ENCODE results near the gene FNBP1.

The FNBP1 gene

DNA sequence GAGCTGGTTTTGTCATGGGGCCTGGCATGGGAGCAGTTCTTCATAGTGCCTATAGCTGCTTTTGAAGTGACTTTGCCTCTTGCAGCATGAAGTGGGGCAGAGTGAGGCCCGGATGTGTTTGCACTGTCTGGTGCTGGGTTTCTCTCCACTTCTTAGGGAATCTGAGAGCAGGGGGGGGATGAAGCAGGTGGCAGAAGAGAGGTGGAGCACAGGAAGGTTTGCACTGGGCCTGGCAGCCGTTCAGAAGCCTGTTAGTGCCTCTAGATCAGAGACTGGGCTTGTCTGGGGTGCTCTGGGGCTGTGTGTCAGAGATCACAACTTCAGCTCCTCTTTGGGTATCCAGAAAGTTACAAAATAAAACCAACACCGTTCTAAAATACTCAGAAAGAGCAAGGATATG, 189.4 kb downstream of the FNBP1 start:
- Histone ChIP-seq H3K27ac (ENCODE audit: extremely low read depth, low read depth, low read length) (no peak overlapping the region), H3K9me3 (ENCODE audit: control insufficient read depth, insufficient read depth, low read depth, low read length) (no peaks in the 10 kb centered on the region), H3K4me3 (ENCODE audit: low read depth, low read length) (no peak overlapping the region), H3K4me1 (ENCODE audit: control insufficient read depth, insufficient read depth, low read length) (no peaks in the 10 kb centered on the region), H3K36me3 (ENCODE audit: control insufficient read depth in 2 of 2, insufficient read depth in 1 of 2, low read length in 2 of 2) (peaks cover 0 to 58% of the 10 kb centered on the region in 2 experiments; a peak in 2 of 3 replicates)
- ChIA-PET CTCF (interaction anchor here (1.0 kb wide), 1 partner anchor 14 kb away, joined by 3 read pairs; no protein-coding TSS in a partner anchor), POLR2A (interaction anchor here (0.9 kb wide), 1 partner anchor 19 kb away, joined by 3 read pairs; the partner anchor contains the start of genes C9orf78 and USP20)
- no peak for TF ChIP-seq ZNF473 (tag by site-specific recombination; IDR thresholded peaks at IDR 0.05)
- TF ChIP-seq SCRT2 (tag by site-specific recombination; IDR thresholded peaks at IDR 0.05) = no peak
- TF ChIP-seq ZBTB20 (tag by site-specific recombination; IDR thresholded peaks at IDR 0.05) = no peak
- no peak for TF ChIP-seq GFI1B (tag by site-specific recombination; IDR thresholded peaks at IDR 0.05)

- H3K4me1 ChIP-seq (ENCODE audit: control insufficient read depth, insufficient read depth, low read length) = no peaks in the 10 kb centered on the region
- H3K4me3 ChIP-seq (ENCODE audit: low read depth, low read length) = no peak overlapping the region
- TF ChIP-seq ZNF48 (tag by site-specific recombination; IDR thresholded peaks at IDR 0.05) (no peak), GFI1B (tag by site-specific recombination; IDR thresholded peaks at IDR 0.05) (no peak), ZNF701 (tag by site-specific recombination; IDR thresholded peaks at IDR 0.05) (no peak), ZFP3 (tag by site-specific recombination; IDR thresholded peaks at IDR 0.05; ENCODE audit: low read depth) (no peak), ZSCAN23 (tag by site-specific recombination; IDR thresholded peaks at IDR 0.05) (no peak), YY1 (tag by site-specific recombination; IDR thresholded peaks at IDR 0.05) (no peak), ZNF324 (tag by site-specific recombination; IDR thresholded peaks at IDR 0.05) (no peak), ZNF221 (tag by site-specific recombination; IDR thresholded peaks at IDR 0.05; ENCODE audit: borderline replicate concordance) (no peak), ZSCAN18 (tag by site-specific recombination; IDR thresholded peaks at IDR 0.05) (no peak), ZNF174 (tag by site-specific recombination; IDR thresholded peaks at IDR 0.05) (no peak), ZFHX2 (tag by site-specific recombination; conservative IDR thresholded peaks at IDR 0.05) (no peak), ZNF350 (tag by site-specific recombination; IDR thresholded peaks at IDR 0.05) (no peak), KLF1 (tag by site-specific recombination; IDR thresholded peaks at IDR 0.05) (no peak)
- TF ChIP-seq, protein P1, sequence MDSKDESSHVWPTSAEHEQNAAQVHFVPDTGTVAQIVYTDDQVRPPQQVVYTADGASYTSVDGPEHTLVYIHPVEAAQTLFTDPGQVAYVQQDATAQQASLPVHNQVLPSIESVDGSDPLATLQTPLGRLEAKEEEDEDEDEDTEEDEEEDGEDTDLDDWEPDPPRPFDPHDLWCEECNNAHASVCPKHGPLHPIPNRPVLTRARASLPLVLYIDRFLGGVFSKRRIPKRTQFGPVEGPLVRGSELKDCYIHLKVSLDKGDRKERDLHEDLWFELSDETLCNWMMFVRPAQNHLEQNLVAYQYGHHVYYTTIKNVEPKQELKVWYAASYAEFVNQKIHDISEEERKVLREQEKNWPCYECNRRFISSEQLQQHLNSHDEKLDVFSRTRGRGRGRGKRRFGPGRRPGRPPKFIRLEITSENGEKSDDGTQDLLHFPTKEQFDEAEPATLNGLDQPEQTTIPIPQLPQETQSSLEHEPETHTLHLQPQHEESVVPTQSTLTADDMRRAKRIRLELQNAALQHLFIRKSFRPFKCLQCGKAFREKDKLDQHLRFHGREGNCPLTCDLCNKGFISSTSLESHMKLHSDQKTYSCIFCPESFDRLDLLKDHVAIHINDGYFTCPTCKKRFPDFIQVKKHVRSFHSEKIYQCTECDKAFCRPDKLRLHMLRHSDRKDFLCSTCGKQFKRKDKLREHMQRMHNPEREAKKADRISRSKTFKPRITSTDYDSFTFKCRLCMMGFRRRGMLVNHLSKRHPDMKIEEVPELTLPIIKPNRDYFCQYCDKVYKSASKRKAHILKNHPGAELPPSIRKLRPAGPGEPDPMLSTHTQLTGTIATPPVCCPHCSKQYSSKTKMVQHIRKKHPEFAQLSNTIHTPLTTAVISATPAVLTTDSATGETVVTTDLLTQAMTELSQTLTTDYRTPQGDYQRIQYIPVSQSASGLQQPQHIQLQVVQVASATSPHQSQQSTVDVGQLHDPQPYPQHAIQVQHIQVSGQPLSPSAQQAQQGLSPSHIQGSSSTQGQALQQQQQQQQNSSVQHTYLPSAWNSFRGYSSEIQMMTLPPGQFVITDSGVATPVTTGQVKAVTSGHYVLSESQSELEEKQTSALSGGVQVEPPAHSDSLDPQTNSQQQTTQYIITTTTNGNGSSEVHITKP (tag by site-specific recombination; IDR thresholded peaks at IDR 0.05) = no peak
- TF ChIP-seq, protein P2, sequence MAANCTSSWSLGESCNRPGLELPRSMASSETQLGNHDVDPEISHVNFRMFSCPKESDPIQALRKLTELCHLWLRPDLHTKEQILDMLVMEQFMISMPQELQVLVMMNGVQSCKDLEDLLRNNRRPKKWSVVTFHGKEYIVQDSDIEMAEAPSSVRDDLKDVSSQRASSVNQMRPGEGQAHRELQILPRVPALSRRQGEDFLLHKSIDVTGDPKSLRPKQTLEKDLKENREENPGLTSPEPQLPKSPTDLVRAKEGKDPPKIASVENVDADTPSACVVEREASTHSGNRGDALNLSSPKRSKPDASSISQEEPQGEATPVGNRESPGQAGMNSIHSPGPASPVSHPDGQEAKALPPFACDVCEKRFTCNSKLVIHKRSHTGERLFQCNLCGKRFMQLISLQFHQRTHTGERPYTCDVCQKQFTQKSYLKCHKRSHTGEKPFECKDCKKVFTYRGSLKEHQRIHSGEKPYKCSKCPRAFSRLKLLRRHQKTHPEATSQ (tag by site-specific recombination; IDR thresholded peaks at IDR 0.05) = no peak
- TF ChIP-seq, protein P3, sequence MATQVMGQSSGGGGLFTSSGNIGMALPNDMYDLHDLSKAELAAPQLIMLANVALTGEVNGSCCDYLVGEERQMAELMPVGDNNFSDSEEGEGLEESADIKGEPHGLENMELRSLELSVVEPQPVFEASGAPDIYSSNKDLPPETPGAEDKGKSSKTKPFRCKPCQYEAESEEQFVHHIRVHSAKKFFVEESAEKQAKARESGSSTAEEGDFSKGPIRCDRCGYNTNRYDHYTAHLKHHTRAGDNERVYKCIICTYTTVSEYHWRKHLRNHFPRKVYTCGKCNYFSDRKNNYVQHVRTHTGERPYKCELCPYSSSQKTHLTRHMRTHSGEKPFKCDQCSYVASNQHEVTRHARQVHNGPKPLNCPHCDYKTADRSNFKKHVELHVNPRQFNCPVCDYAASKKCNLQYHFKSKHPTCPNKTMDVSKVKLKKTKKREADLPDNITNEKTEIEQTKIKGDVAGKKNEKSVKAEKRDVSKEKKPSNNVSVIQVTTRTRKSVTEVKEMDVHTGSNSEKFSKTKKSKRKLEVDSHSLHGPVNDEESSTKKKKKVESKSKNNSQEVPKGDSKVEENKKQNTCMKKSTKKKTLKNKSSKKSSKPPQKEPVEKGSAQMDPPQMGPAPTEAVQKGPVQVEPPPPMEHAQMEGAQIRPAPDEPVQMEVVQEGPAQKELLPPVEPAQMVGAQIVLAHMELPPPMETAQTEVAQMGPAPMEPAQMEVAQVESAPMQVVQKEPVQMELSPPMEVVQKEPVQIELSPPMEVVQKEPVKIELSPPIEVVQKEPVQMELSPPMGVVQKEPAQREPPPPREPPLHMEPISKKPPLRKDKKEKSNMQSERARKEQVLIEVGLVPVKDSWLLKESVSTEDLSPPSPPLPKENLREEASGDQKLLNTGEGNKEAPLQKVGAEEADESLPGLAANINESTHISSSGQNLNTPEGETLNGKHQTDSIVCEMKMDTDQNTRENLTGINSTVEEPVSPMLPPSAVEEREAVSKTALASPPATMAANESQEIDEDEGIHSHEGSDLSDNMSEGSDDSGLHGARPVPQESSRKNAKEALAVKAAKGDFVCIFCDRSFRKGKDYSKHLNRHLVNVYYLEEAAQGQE (tag by site-specific recombination; IDR thresholded peaks at IDR 0.05) = no peak
- H3K9me3 ChIP-seq (ENCODE audit: control insufficient read depth, insufficient read depth, low read depth, low read length) = no peaks in the 10 kb centered on the region
- POLR2A ChIA-PET = no interaction called here
- peaks cover 0 to 47% of the 10 kb centered on the region in 2 experiments; a peak in 2 of 3 replicates for H3K36me3 ChIP-seq (ENCODE audit: control insufficient read depth in 2 of 2, insufficient read depth in 1 of 2, low read length in 2 of 2)
- CTCF ChIA-PET = interaction anchor here (0.7 kb wide), 1 partner anchor 463 kb away, joined by 3 read pairs; no protein-coding TSS in a partner anchor
- H3K27ac ChIP-seq (ENCODE audit: extremely low read depth, low read depth, low read length) = no peak overlapping the region
Observed at GRCh38 chr9:129852579-129852978, 190.4 kb downstream of the FNBP1 start.
